ENCODE data around the gene GBGT1. TPM values are rescaled to one million over a fixed set of nuclear protein-coding genes. Genes with fewer than 3 reads are reported as not detected.

GBGT1 gene
- total and polyA plus RNA-seq, 9 of the 15 experiments (the other 6 are each of a cell fraction or from before 2014, with no cell fraction given): 0.55 to 25.8 (median 13.7) TPM

- in situ Hi-C loops (cut with MboI) (no loop called here), intact Hi-C loops (cut with micrococcal nuclease) (no loop called here)
- CTCF ChIA-PET (ENCODE audit: low intra/inter-chr PET ratio): no interaction called here
- POLR2A ChIA-PET: interaction anchor here (0.6 to 1.4 kb wide), 7 partner anchors 9 to 190 kb away, joined by 3 to 10 read pairs (median 4); partner anchors contain the start of genes RALGDS and TSC1
- Histone ChIP-seq H3K27me3 (ENCODE audit: control insufficient read depth in 2 of 2, insufficient read depth in 2 of 2, low read length in 2 of 2) (no peaks in the 10 kb centered on the region), H3K9me1 (ENCODE audit: control insufficient read depth, insufficient read depth, low read length) (no peaks in the 10 kb centered on the region), H3K4me1 (replicated peaks in 1 of 2; ENCODE audit: control insufficient read depth in 2 of 2, insufficient read depth in 2 of 2, low read length in 2 of 2) (peaks cover 63 to 69% of the 10 kb centered on the region in 2 experiments), H3K4me3 (no peak overlapping the region), H3K36me3 (ENCODE audit: control insufficient read depth, insufficient read depth, low read length) (peaks cover 30% of the 10 kb centered on the region; the same call in 2 of the 3 replicates), H3K9me3 (replicated peaks; ENCODE audit: control insufficient read depth, insufficient read depth, low read depth, low read length) (no peaks in the 10 kb centered on the region), H3K79me2 (ENCODE audit: control insufficient read depth, insufficient read depth, low read length) (peaks cover 83% of the 10 kb centered on the region), H3K27ac (ENCODE audit: extremely low read depth, low read depth, low read length) (peak overlapping the region; percentile 80), H3K4me2 (ENCODE audit: insufficient read depth, low read length) (peak overlapping the region; percentile 48; the same call in 1 of the 2 replicates), H2AFZ (ENCODE audit: low read depth, low read length) (no peak overlapping the region), H4K20me1 (replicated peaks; ENCODE audit: control insufficient read depth, insufficient read depth, low read length) (peaks cover 6% of the 10 kb centered on the region), H3K9ac (ENCODE audit: insufficient read depth in 1 of 2, low read depth in 2 of 2, low read length in 2 of 2) (peak overlapping the region; percentile 59 to 86; a peak in 3 of 4 replicates)
- ATAC-seq: no peak
- no peak for FAIRE-seq
- no TSS peak for BruUV-seq (replicated peaks)
- 75% methylated on average over 11 of the region's 11 CpGs for WGBS (ENCODE audit: insufficient coverage, low coverage, missing lambda C conversion rate)
- DNase-seq (ENCODE audit: extremely low read depth in 1 of 4, low spot score in 3 of 4): no peak
- TF ChIP-seq ZNF644 (tag; IDR thresholded peaks at IDR 0.05; ENCODE audit: low read depth): no peak
- TF ChIP-seq RHOXF2B (CRISPR knock-in tag; conservative IDR thresholded peaks at IDR 0.05): no peak
- no peak for TF ChIP-seq RB1 (IDR thresholded peaks at IDR 0.05; ENCODE audit: low read depth)
- peak in 1 of 2 experiments; percentile 28; a peak in 1 of 4 replicates for TF ChIP-seq KDM1A (IDR thresholded peaks at IDR 0.05)
- TF ChIP-seq ZNF395 (CRISPR knock-in tag; IDR thresholded peaks at IDR 0.05): 0 out of 2 replicates have a peak, but pooled peaks have one; percentile 1
- no peak for TF ChIP-seq HDGF (IDR thresholded peaks at IDR 0.05)
- TF ChIP-seq ZFP36 (IDR thresholded peaks at IDR 0.05; ENCODE audit: low read depth, low read length, partially characterized antibody): peak; percentile 87
- TF ChIP-seq XRCC3 (IDR thresholded peaks at IDR 0.05): no peak
- TF ChIP-seq ZNF707 (CRISPR knock-in tag; conservative IDR thresholded peaks at IDR 0.05): no peak
- TF ChIP-seq SIRT6 (IDR thresholded peaks at IDR 0.05; ENCODE audit: low read depth, low read length): no peak
- peak; percentile 80 for TF ChIP-seq RBM25 (IDR thresholded peaks at IDR 0.05; ENCODE audit: low read depth, low read length, severe bottlenecking)
- TF ChIP-seq CBX3 (IDR thresholded peaks at IDR 0.05; ENCODE audit: borderline replicate concordance in 1 of 2, low read length in 2 of 2): no peak
- TF ChIP-seq BRCA1 (IDR thresholded peaks at IDR 0.05): no peak
- TF ChIP-seq BRCA1 (CRISPR knock-in tag; IDR thresholded peaks at IDR 0.05): no peak
- TF ChIP-seq E2F1 (CRISPR knock-in tag; IDR thresholded peaks at IDR 0.05): no peak
- TF ChIP-seq MAFF (IDR thresholded peaks at IDR 0.05; ENCODE audit: low read length): no peak
- no peak for TF ChIP-seq CHCHD3 (CRISPR knock-in tag; IDR thresholded peaks at IDR 0.05)
- TF ChIP-seq TEAD2 (tag; IDR thresholded peaks at IDR 0.05): no peak
- TF ChIP-seq FOXP4 (CRISPR knock-in tag; IDR thresholded peaks at IDR 0.05; ENCODE audit: borderline replicate concordance): no peak
- TF ChIP-seq ZNF140 (CRISPR knock-in tag; IDR thresholded peaks at IDR 0.05): no peak
These were observed 29.1 kb downstream of the GBGT1 start for GRCh38 chr9:133134388-133135145.

All from K562 (cell line).